ENCODE results near the gene RAP1GAP.

DNA sequence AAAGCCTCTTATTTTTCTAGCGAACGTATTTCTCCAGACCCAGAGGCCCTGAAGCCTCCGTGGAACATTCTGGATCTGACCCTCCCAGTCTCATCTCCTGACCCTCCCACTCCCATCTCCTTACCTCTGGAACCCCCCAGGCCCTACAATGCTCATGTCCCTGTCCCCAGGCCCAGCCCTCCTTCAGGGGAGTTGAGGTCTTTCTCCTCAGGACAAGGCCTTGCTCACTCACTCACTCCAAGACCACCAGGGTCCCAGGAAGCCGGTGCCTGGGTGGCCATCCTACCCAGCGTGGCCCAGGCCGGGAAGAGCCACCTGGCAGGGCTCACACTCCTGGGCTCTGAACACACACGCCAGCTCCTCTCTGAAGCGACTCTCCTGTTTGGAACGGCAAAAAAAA lies 91.2 kb downstream of the RAP1GAP start:
- TF ChIP-seq POLR2A (IDR thresholded peaks at IDR 0.05) (no peak), CTCF (IDR thresholded peaks at IDR 0.05) (no peak)
